Measurements from ENCODE around the gene VWA3B.

DNA sequence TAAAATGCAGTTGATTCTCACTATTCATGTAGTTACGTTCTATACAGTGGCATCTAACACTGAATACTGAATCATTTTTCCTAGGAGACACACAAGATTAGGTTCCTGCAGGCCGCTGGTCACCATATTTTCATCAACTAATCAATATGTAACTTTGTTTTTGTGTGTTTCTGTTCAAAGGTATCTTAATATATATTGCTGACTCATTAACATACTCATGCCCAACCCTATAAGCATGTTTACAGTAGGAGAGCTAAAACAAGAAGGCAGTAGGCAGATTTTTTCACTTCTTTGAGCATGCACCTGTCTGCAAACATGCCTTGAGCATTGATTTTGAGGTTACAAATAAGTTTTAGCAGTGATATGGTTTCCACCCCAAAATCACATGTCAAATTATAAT, 229.0 kb downstream of the VWA3B start:
- TF ChIP-seq, protein P1, sequence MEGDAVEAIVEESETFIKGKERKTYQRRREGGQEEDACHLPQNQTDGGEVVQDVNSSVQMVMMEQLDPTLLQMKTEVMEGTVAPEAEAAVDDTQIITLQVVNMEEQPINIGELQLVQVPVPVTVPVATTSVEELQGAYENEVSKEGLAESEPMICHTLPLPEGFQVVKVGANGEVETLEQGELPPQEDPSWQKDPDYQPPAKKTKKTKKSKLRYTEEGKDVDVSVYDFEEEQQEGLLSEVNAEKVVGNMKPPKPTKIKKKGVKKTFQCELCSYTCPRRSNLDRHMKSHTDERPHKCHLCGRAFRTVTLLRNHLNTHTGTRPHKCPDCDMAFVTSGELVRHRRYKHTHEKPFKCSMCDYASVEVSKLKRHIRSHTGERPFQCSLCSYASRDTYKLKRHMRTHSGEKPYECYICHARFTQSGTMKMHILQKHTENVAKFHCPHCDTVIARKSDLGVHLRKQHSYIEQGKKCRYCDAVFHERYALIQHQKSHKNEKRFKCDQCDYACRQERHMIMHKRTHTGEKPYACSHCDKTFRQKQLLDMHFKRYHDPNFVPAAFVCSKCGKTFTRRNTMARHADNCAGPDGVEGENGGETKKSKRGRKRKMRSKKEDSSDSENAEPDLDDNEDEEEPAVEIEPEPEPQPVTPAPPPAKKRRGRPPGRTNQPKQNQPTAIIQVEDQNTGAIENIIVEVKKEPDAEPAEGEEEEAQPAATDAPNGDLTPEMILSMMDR (IDR thresholded peaks at IDR 0.05): no peak
- TF ChIP-seq POLR2A (IDR thresholded peaks at IDR 0.05) (no peak), EP300 (IDR thresholded peaks at IDR 0.05) (no peak)

All from upper lobe of left lung (tissue), 4 donors.